Measurements from ENCODE around the gene PLSCR5.

Gene PLSCR5, protein sequence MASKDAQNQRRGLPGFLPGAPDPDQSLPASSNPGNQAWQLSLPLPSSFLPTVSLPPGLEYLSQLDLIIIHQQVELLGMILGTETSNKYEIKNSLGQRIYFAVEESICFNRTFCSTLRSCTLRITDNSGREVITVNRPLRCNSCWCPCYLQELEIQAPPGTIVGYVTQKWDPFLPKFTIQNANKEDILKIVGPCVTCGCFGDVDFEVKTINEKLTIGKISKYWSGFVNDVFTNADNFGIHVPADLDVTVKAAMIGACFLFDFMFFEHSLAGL

GRCh38 chr3:146605106-146605505 is at the start of gene PLSCR5:
Gene PLSCR5, minus strand, starts transcription at chr3:146605346. Its CDS starts 134 bp downstream, at chr3:146605212.
- no peak for DNase-seq (ENCODE audit: low read depth)

DNA sequence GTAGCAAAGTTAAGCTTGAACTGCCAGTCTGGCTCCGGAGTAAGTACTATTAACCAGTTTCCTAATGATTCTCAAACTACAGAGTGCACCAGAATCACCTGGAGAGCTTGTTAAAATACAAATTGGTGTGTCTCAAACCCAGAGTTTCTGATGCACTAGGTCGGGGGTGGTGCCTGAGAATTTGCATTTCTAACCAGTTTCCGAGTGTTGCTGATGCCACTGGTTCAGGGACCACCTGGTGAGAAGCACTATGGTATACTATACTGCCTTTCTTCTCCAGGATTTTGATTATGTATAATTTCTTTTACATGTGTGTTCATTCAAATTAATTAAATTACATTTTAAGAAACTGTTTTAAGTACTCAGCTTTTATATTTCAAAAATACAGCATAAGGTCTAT is 48.8 kb upstream of the PLSCR5 start:
- no peak for DNase-seq (ENCODE audit: low read depth)

- no peak for DNase-seq (ENCODE audit: low read depth)
Observed at GRCh38 chr3:146650691-146651442, 45.7 kb upstream of the PLSCR5 start.

GRCh38 chr3:146646261-146646660 is 41.1 kb upstream of the PLSCR5 start:
- no peak for DNase-seq (ENCODE audit: low read depth)

DNA sequence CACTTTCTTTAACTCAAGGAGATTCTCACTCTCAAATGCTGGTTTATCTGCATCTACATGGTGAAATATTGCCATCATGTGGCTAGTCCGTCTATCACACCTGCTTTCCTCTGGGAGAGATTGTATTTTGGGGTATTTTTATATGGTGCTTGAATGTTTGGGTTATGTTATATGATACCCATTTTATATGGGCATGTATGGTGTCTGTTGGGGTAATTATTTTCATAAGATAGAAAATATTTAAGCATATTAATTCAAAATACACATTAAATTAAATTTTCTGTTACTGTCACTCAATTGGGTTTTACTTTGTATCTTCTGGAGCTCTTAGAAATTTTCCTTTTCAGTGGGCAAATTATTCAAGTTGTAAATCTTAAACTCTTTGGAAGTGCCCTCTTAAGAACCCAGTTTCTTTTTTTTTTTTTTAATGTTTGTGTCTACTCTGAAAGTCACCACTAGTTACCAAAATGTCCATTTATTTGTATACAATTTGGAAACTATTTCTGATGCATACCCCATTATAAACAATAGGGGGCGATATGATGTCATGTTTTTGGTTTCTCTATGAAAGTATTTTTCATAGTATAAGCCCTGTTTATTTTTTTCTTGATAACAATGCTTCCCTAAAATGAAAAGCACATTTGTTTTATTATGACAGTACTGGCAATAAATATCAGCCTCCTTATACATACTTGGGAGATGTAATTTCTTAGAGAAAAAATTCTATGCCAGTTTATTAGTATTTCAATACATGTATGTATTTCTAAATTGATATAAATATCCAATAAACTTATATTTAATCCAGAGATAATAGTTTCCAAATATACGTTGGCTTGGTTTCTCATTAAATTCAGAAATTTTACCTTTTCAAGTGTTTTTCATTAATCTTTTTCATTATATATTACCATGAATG is 36.1 kb upstream of the PLSCR5 start:
- no peak for DNase-seq (ENCODE audit: low read depth)

GRCh38 chr3:146640361-146640760 is 35.2 kb upstream of the PLSCR5 start:
- no peak for DNase-seq (ENCODE audit: low read depth)

DNA sequence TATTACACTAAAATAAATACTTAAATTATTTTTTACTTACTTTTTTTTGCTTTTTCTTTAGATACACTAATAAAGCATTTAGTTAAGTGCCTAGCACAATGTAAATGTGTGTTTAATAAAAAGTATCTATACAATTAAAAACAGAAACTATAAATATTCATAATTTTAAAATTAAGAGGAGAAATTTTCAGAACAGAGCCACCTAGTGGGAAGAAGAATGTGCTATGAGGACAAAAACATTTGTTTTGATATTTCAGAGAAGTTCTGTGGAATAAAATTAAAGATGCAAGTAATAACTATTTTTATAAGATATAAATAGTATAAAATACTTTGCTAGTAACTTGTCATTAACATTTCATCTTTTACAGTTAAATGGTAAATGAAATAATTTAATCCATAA is 33.6 kb upstream of the PLSCR5 start:
- DNase-seq (ENCODE audit: low read depth) = no peak

GRCh38 chr3:146637871-146638270 is 32.7 kb upstream of the PLSCR5 start:
- DNase-seq (ENCODE audit: low read depth) = no peak

- no peak for DNase-seq (ENCODE audit: low read depth)
Observed at GRCh38 chr3:146636881-146637280, 31.7 kb upstream of the PLSCR5 start.

GRCh38 chr3:146634346-146634745 is 29.2 kb upstream of the PLSCR5 start:
- DNase-seq (ENCODE audit: low read depth) = no peak

GRCh38 chr3:146628671-146629070 is 23.5 kb upstream of the PLSCR5 start:
- no peak for DNase-seq (ENCODE audit: low read depth)

DNA sequence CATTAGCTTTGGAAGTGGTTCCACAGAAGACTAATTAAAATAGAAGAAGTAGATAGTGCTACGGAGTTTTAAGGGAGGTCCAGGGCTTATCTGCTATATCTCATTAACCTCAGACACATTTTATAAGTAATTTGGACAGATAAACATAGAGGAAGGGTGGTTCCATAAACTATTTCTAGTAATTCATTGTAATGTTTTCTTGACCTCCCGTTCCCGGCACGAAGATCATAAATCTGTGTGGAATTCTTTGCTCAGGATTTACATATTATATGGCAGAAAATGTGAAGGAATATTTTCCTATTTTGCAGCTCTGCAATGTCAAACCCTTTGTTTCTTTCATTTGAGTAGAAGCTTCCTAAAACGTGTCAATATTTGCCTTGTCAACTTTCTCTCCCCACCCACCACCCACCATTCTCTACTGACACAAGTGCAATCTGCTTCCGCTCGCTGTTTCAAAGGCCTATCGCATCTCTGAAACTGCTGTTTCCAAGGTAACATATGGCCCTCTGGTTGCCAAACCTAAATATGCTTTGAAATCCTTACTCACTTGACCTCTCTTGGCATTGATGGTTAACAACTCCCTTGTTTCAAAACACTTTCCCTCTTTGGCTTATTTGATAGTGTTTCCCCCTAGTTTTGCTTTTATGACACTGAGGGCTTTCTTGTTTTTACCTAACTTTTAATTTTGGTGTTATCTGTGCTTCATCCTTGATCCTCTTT is 21.4 kb upstream of the PLSCR5 start:
- no peak for DNase-seq (ENCODE audit: low read depth)

- no peak for DNase-seq (ENCODE audit: low read depth)
Observed at GRCh38 chr3:146625186-146625775, 20.1 kb upstream of the PLSCR5 start.

DNA sequence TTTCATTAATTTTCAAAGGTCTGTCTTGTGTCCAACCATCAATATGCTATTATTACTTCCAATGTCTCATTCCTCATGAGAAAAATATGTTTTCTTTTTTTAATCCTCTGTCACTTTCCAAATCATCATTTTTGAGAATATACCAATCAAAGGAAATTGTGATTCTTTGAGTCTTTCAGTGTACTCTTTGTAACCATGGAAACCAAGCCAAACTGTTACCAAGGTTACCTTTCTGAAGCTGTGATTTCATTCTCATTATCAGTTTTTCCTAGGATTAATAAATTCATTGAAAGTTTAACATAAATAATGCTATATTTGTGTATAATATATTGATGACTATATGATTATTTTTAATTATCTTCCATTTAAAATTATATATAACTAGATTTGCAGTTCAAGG is 16.6 kb upstream of the PLSCR5 start:
- DNase-seq (ENCODE audit: low read depth) = no peak

DNA sequence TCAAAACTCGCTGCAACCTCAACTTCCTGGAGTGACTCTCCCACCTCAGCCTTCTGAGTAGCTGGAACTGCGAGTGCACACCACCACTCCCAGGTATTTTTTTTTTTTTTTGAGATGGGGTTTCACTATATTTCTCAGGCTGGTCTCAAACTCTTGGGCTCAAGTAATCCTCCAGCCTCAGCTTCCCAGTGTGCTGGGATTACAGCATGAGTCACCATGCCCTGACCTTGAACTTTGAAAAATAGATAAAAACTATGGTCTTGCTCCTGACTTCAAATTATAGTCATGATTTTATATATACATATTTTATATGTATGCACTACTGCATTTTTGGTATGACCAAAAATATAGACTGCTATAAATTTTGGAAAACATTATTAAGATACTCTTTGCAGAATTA is 6.9 kb upstream of the PLSCR5 start:
- no peak for DNase-seq (ENCODE audit: low read depth)

DNA sequence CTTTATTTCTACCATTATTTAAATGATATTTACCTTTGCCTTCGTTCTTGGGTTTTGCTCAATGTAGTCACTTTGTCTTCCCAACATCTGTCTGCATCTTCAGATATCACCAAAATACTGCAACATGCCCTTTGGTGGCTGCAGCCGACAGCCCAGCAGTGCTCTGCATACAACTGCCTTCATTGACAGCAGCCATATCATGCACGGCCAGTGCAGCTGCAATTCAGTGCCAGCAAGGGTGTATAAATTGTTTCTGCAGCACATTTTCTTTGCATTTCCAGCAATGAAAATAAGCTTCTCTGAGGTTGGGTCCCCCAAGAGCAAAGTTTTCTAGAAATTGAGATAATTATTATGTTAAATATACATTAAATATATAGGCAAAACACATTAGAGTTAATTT is 6.0 kb upstream of the PLSCR5 start:
- no peak for DNase-seq (ENCODE audit: low read depth)

- DNase-seq (ENCODE audit: low read depth) = no peak
Observed at GRCh38 chr3:146598535-146598934, 6.6 kb downstream of the PLSCR5 start.

DNA sequence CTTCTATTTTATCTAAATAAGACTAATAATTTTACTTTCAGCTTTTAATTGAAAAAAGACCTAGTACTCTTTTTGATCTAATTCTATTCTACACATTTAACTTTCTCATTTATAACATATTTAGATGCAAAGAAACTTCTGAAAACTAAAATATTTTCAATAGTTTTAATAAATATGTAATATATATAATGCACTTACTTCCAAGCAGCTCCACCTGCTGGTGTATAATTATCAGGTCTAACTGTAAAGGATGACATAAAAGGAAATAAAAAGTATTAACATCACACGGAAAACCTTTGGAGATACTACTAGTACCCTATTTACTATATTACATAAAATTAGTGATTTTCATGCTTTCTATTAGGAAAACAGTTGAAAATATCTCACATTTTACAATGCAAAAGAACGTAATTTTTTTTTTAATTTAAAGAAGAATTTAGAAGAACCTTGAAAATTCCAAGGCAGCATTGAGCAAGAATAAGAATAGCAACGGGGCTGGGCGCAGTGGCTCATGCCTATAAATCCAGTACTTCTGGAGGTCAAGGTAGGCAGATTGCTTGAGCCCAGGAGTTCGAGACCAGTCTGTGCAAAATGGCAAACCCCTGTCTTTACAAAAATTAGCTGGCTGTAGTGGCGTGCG is 10.2 kb downstream of the PLSCR5 start:
- no peak for DNase-seq (ENCODE audit: low read depth)

DNA sequence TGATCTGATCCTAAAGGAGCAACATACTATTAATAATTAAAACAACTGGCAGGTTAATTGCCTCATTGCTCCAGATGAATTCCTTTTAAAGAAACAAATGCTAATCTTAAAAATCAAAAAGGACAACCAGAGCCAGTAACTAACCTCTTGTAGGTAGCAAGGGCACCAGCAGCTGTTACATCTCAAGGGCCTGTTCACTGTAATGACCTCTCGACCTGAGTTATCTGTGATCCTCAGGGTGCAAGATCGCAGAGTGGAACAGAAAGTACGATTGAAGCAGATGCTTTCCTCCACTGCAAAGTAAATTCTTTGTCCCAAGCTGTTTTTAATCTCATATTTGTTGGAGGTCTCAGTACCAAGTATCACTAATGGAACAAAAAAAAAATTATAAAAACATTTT is 11.4 kb downstream of the PLSCR5 start:
- no peak for DNase-seq (ENCODE audit: low read depth)

GRCh38 chr3:146590521-146590920 is 14.6 kb downstream of the PLSCR5 start:
- no peak for DNase-seq (ENCODE audit: low read depth)

DNA sequence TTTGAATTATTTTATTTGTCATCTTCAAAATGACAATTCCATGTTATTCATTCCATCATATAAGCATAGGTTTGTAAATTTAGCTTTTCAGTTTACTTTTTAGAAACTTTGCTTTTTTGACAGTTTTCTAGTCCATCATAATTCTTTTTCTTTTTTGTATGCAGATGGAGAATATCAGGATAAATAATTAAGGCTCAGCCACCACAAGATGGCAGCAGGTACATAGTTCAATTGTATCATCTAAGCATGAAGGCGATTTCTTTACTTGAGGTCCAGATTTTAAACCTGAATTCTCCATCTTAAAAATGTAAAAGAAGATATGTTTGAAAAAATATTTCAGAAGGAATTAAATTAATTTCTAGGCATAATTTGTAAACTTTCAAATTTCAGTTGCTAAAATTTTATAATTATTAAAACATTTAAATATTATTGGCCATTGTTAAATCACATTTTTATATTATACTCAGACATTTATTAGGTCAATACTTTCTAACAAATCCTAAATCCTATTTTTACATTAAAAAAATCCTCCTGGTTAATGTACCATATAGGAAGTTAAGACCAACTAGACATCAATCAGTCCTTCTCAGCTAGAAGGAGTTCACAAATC is 15.1 kb downstream of the PLSCR5 start:
- DNase-seq (ENCODE audit: low read depth) = no peak

Measured in activated T-cell treated with anti-CD3 and anti-CD28 coated beads for 48 hours (primary cell).